RWPE2 (cell line): ENCODE data around the gene SIK3.

Experiments
- ATAC-seq: fragments of 200-7000 bp; cut with Tn5 transposase; 3 replicates; pipeline ENCODE4 v1.9.1; 2021; ENCODE audit warnings: low read depth
- DNase-seq: peaks from one replicate; pipeline ENCODE4 v3.0.0-alpha.2; 2020; ENCODE audit warnings: low spot score
- H3K27ac ChIP-seq: fragments of 450-650 bp; 2 replicates; pipeline ENCODE4 v1.5.1; 2017; ENCODE audit warnings: mild to moderate bottlenecking; ENCODE audit not compliant: poor library complexity, severe bottlenecking
- H3K27me3 ChIP-seq: fragments of 250-450 bp; sonication (Bioruptor Pico); 2 replicates; pipeline ENCODE4 v1.5.1; 2021; ENCODE audit warnings: mild to moderate bottlenecking, moderate library complexity; ENCODE audit not compliant: insufficient read depth, poor library complexity, severe bottlenecking
- H3K36me3 ChIP-seq: fragments of 250-450 bp; sonication (Bioruptor Pico); 2 replicates; pipeline ENCODE4 v1.5.1; 2020; ENCODE audit warnings: low read depth, mild to moderate bottlenecking, moderate library complexity
- H3K4me1 ChIP-seq: fragments of 250-450 bp; sonication (Bioruptor Pico); 2 replicates; pipeline ENCODE4 v1.5.1; 2021; ENCODE audit warnings: mild to moderate bottlenecking, moderate library complexity; ENCODE audit not compliant: insufficient read depth, poor library complexity, severe bottlenecking
- H3K4me3 ChIP-seq: fragments of 250-450 bp; sonication (Bioruptor Pico); 2 replicates; pipeline ENCODE4 v1.5.1; 2021; ENCODE audit warnings: mild to moderate bottlenecking, moderate library complexity; ENCODE audit not compliant: severe bottlenecking
- H3K9me3 ChIP-seq: fragments of 250-450 bp; sonication (Bioruptor Pico); 2 replicates; pipeline ENCODE4 v1.5.1; 2021; ENCODE audit warnings: mild to moderate bottlenecking, moderate library complexity; ENCODE audit not compliant: severe bottlenecking
- CTCF ChIP-seq: fragments of 450-650 bp; IDR thresholded peaks from one replicate; pipeline ENCODE4 v1.5.1; 2017; ENCODE audit warnings: mild to moderate bottlenecking, moderate library complexity; ENCODE audit not compliant: poor library complexity, severe bottlenecking

Gene SIK3

DNA sequence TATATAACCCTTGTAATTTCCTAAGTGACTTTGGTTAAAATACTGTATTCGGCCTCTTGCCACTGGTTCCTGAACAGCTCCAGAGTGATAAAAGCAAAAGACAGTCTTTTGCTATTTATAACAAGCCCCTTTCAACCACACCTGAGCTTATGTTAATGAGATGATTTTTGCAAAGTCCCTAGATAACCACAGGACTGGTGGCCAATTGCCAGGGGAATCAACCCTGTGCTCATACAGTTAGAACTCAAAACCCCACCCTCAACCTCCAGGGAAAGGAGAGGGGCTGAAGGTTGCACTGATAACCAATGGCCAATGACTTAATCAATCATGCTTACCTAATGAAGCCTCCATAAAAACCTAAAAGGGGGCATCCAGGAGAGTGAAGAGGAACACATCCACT is 77.9 kb downstream of the SIK3 start:
- no peak for ATAC-seq
- no peak overlapping the region for H3K27ac ChIP-seq
- no peak overlapping the region for H3K4me3 ChIP-seq
- peaks cover 3% of the 10 kb centered on the region for H3K4me1 ChIP-seq
- no peak for TF ChIP-seq CTCF
- no peaks in the 10 kb centered on the region for H3K27me3 ChIP-seq
- DNase-seq: no peak
- H3K36me3 ChIP-seq: no peaks in the 10 kb centered on the region
- no peaks in the 10 kb centered on the region for H3K9me3 ChIP-seq

DNA sequence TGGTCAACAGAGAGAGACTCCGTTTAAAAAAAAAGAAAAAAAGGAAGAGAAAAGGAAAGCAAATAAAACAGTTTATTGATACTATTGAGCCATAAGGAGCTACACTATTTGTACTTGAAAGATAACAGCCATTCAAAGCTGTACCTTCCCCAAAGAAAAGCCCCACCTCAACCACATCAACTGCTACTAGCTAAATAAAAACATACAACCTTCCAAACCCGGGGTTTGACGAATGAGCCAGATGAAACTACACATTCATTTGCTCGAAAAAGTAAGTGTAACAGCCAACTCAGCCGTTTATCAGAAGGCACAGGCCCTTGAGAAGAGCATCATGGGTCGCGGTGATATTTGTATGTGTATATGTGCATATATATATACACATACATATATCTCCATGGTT is 78.4 kb downstream of the SIK3 start:
- H3K4me1 ChIP-seq: peaks cover 3% of the 10 kb centered on the region
- TF ChIP-seq CTCF: no peak
- no peaks in the 10 kb centered on the region for H3K27me3 ChIP-seq
- H3K9me3 ChIP-seq: no peaks in the 10 kb centered on the region
- H3K27ac ChIP-seq: no peak overlapping the region
- H3K4me3 ChIP-seq: no peak overlapping the region
- H3K36me3 ChIP-seq: no peaks in the 10 kb centered on the region
- DNase-seq: no peak
- ATAC-seq: no peak

- no peak overlapping the region for H3K4me3 ChIP-seq
- no peaks in the 10 kb centered on the region for H3K9me3 ChIP-seq
- TF ChIP-seq CTCF: no peak
- no peak for DNase-seq
- peaks cover 3% of the 10 kb centered on the region for H3K4me1 ChIP-seq
- ATAC-seq: no peak
- no peaks in the 10 kb centered on the region for H3K27me3 ChIP-seq
- no peaks in the 10 kb centered on the region for H3K36me3 ChIP-seq
- no peak overlapping the region for H3K27ac ChIP-seq
Observed at GRCh38 chr11:117017456-117017855, 80.8 kb downstream of the SIK3 start.

DNA sequence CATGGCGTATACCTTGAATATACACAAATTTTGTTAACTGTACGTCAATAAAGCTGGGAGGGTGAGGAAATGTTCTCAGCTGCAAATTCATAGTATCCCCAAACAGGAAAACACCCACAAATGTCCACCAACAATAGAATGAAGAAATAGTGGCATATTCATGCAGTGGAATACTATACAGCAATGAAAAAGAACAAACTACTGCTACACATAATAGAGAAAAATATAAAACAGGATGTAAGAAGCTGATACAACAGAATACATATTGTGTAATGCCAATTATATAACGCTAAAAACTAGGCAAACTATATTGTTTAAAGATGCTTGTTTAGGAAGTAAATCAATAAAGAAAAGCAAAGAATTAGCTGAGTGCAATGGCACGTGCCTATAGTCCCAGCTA is 81.5 kb downstream of the SIK3 start:
- Histone ChIP-seq H3K27ac (no peak overlapping the region), H3K4me1 (peaks cover 3% of the 10 kb centered on the region), H3K9me3 (no peaks in the 10 kb centered on the region), H3K27me3 (no peaks in the 10 kb centered on the region), H3K36me3 (no peaks in the 10 kb centered on the region), H3K4me3 (no peak overlapping the region)
- DNase-seq (no peak), ATAC-seq (no peak)
- TF ChIP-seq CTCF: no peak

- Histone ChIP-seq H3K4me3 (no peak overlapping the region), H3K4me1 (peaks cover 8% of the 10 kb centered on the region), H3K36me3 (no peaks in the 10 kb centered on the region), H3K27ac (no peak overlapping the region), H3K9me3 (no peaks in the 10 kb centered on the region), H3K27me3 (no peaks in the 10 kb centered on the region)
- DNase-seq (no peak), ATAC-seq (no peak)
- TF ChIP-seq CTCF: no peak
Observed at GRCh38 chr11:117016246-117016645, 82.0 kb downstream of the SIK3 start.
